Measurements from ENCODE around the gene AUP1.

GRCh38 chr2:74528600-74529356 is 728 bp downstream of the AUP1 start:
- no peak for TF ChIP-seq MXI1 (conservative IDR thresholded peaks at IDR 0.05; ENCODE audit: poor library complexity, severe bottlenecking)
- TF ChIP-seq, protein P1, sequence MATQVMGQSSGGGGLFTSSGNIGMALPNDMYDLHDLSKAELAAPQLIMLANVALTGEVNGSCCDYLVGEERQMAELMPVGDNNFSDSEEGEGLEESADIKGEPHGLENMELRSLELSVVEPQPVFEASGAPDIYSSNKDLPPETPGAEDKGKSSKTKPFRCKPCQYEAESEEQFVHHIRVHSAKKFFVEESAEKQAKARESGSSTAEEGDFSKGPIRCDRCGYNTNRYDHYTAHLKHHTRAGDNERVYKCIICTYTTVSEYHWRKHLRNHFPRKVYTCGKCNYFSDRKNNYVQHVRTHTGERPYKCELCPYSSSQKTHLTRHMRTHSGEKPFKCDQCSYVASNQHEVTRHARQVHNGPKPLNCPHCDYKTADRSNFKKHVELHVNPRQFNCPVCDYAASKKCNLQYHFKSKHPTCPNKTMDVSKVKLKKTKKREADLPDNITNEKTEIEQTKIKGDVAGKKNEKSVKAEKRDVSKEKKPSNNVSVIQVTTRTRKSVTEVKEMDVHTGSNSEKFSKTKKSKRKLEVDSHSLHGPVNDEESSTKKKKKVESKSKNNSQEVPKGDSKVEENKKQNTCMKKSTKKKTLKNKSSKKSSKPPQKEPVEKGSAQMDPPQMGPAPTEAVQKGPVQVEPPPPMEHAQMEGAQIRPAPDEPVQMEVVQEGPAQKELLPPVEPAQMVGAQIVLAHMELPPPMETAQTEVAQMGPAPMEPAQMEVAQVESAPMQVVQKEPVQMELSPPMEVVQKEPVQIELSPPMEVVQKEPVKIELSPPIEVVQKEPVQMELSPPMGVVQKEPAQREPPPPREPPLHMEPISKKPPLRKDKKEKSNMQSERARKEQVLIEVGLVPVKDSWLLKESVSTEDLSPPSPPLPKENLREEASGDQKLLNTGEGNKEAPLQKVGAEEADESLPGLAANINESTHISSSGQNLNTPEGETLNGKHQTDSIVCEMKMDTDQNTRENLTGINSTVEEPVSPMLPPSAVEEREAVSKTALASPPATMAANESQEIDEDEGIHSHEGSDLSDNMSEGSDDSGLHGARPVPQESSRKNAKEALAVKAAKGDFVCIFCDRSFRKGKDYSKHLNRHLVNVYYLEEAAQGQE (IDR thresholded peaks at IDR 0.05; ENCODE audit: borderline replicate concordance): no peak
- no peak for TF ChIP-seq CTCF (IDR thresholded peaks at IDR 0.05; ENCODE audit: poor library complexity, severe bottlenecking)
- no peak for TF ChIP-seq EP300 (conservative IDR thresholded peaks at IDR 0.05; ENCODE audit: poor library complexity, severe bottlenecking)
- no peak for TF ChIP-seq POLR2AphosphoS5 (IDR thresholded peaks at IDR 0.05)
- TF ChIP-seq EZH2 (IDR thresholded peaks at IDR 0.05; ENCODE audit: borderline replicate concordance, insufficient read depth, low read length, poor library complexity, severe bottlenecking): no peak
- no peak for TF ChIP-seq TAF1 (IDR thresholded peaks at IDR 0.05; ENCODE audit: low read depth)
